Testis (tissue), 2 donors: ENCODE measurements around the gene CACNA2D3.

Experiments used
- POLR2A ChIP-seq: fragments of 450-650 bp; IDR thresholded peaks from one replicate; pipeline ENCODE4 v1.6.1; 2017; ENCODE audit warnings: antibody characterized with exemption, mild to moderate bottlenecking, moderate library complexity
- TF ChIP-seq, protein P1 (sequence below), 3 experiments: fragments of 450-650 bp in 2 of 3; fragments of 200-600 bp in 1 of 3; sonication (generic) in 1 of 3; IDR thresholded peaks; one replicate each; pipeline ENCODE4 v1.5.1; 2016 to 2019; ENCODE audit warnings: antibody characterized with exemption in 3 of 3, mild to moderate bottlenecking in 2 of 3, moderate library complexity in 1 of 3

GRCh38 chr3:54243056-54243931, 120.9 kb downstream of the CACNA2D3 start:
- TF ChIP-seq, protein P1, sequence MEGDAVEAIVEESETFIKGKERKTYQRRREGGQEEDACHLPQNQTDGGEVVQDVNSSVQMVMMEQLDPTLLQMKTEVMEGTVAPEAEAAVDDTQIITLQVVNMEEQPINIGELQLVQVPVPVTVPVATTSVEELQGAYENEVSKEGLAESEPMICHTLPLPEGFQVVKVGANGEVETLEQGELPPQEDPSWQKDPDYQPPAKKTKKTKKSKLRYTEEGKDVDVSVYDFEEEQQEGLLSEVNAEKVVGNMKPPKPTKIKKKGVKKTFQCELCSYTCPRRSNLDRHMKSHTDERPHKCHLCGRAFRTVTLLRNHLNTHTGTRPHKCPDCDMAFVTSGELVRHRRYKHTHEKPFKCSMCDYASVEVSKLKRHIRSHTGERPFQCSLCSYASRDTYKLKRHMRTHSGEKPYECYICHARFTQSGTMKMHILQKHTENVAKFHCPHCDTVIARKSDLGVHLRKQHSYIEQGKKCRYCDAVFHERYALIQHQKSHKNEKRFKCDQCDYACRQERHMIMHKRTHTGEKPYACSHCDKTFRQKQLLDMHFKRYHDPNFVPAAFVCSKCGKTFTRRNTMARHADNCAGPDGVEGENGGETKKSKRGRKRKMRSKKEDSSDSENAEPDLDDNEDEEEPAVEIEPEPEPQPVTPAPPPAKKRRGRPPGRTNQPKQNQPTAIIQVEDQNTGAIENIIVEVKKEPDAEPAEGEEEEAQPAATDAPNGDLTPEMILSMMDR (IDR thresholded peaks at IDR 0.05), result no peak
- no peak for TF ChIP-seq POLR2A
